ENCODE data around the gene STAC. TPM values are rescaled to one million over a fixed set of nuclear protein-coding genes. Genes with fewer than 3 reads are reported as not detected.

The STAC gene
- total RNA-seq, 1 experiment from 2014 or later, result 6.7 TPM

- Histone ChIP-seq H3K4me2 (ENCODE audit: low read length) (no peak overlapping the region), H3K27ac (ENCODE audit: low read length) (no peak overlapping the region), H3K9me3 (ENCODE audit: low read length) (no peaks in the 10 kb centered on the region), H3K79me2 (ENCODE audit: low read length) (no peaks in the 10 kb centered on the region), H4K20me1 (ENCODE audit: low read length) (no peaks in the 10 kb centered on the region), H3K4me1 (ENCODE audit: insufficient read depth, low read length) (no peaks in the 10 kb centered on the region), H3K4me3 (ENCODE audit: low read length) (no peak overlapping the region), H3K9ac (ENCODE audit: low read length) (no peak overlapping the region), H3K36me3 (ENCODE audit: low read depth, low read length) (no peaks in the 10 kb centered on the region), H3K9me2 (replicated peaks; ENCODE audit: low read length) (no peaks in the 10 kb centered on the region), H2AFZ (ENCODE audit: low read length) (no peak overlapping the region), H3F3A (ENCODE audit: low read length, unreplicated experiment) (no peaks in the 10 kb centered on the region), H3K27me3 (ENCODE audit: low read length) (no peaks in the 10 kb centered on the region)
- TF ChIP-seq EZH2 (IDR thresholded peaks at IDR 0.05; ENCODE audit: low read length, unreplicated experiment), result no peak
- no peak for TF ChIP-seq EZH2phosphoT487 (IDR thresholded peaks at IDR 0.05; ENCODE audit: borderline replicate concordance, low read length)
- no peak for TF ChIP-seq CTCF (conservative IDR thresholded peaks at IDR 0.05; ENCODE audit: low read depth, low read length)
- ATAC-seq (no peak), DNase-seq (no peak)
- BruUV-seq (replicated peaks), result no TSS peak
- POLR2A ChIA-PET (ENCODE audit: unreplicated experiment), result no interaction called here
- intact Hi-C loops (cut with micrococcal nuclease), result no loop called here
- CTCF ChIA-PET, result no interaction called here
Observed at GRCh38 chr3:36557021-36557707, 176.9 kb downstream of the STAC start.

GRCh38 chr3:36557708-36558421 lies 177.6 kb downstream of the STAC start:
- no TSS peak for BruUV-seq (replicated peaks)
- intact Hi-C loops (cut with micrococcal nuclease), result no loop called here
- Histone ChIP-seq H3K79me2 (ENCODE audit: low read length) (no peaks in the 10 kb centered on the region), H3K4me3 (ENCODE audit: low read length) (no peak overlapping the region), H3K27ac (ENCODE audit: low read length) (no peak overlapping the region), H3K9me3 (ENCODE audit: low read length) (no peaks in the 10 kb centered on the region), H3K36me3 (ENCODE audit: low read depth, low read length) (no peaks in the 10 kb centered on the region), H3K4me1 (ENCODE audit: insufficient read depth, low read length) (no peaks in the 10 kb centered on the region), H3K9me2 (replicated peaks; ENCODE audit: low read length) (no peaks in the 10 kb centered on the region), H3K27me3 (ENCODE audit: low read length) (no peaks in the 10 kb centered on the region), H3K4me2 (ENCODE audit: low read length) (no peak overlapping the region), H2AFZ (ENCODE audit: low read length) (no peak overlapping the region), H3K9ac (ENCODE audit: low read length) (no peak overlapping the region), H3F3A (ENCODE audit: low read length, unreplicated experiment) (no peaks in the 10 kb centered on the region), H4K20me1 (ENCODE audit: low read length) (no peaks in the 10 kb centered on the region)
- POLR2A ChIA-PET (ENCODE audit: unreplicated experiment), result no interaction called here
- DNase-seq (no peak), ATAC-seq (no peak)
- TF ChIP-seq EZH2phosphoT487 (IDR thresholded peaks at IDR 0.05; ENCODE audit: borderline replicate concordance, low read length), result no peak
- CTCF ChIA-PET, result no interaction called here

GRCh38 chr3:36558961-36559360 lies 178.7 kb downstream of the STAC start:
- Histone ChIP-seq H2AFZ (ENCODE audit: low read length) (no peak overlapping the region), H4K20me1 (ENCODE audit: low read length) (no peaks in the 10 kb centered on the region), H3K36me3 (ENCODE audit: low read depth, low read length) (no peaks in the 10 kb centered on the region), H3K27me3 (ENCODE audit: low read length) (no peaks in the 10 kb centered on the region), H3K9me2 (replicated peaks; ENCODE audit: low read length) (no peaks in the 10 kb centered on the region), H3K9me3 (ENCODE audit: low read length) (no peaks in the 10 kb centered on the region), H3K4me1 (ENCODE audit: insufficient read depth, low read length) (no peaks in the 10 kb centered on the region), H3K27ac (ENCODE audit: low read length) (no peak overlapping the region), H3F3A (ENCODE audit: low read length, unreplicated experiment) (no peaks in the 10 kb centered on the region), H3K4me2 (ENCODE audit: low read length) (no peak overlapping the region), H3K9ac (ENCODE audit: low read length) (no peak overlapping the region), H3K4me3 (ENCODE audit: low read length) (no peak overlapping the region), H3K79me2 (ENCODE audit: low read length) (no peaks in the 10 kb centered on the region)
- CTCF ChIA-PET, result no interaction called here
- ATAC-seq, result no peak
- no peak for DNase-seq
- POLR2A ChIA-PET (ENCODE audit: unreplicated experiment), result no interaction called here
- intact Hi-C loops (cut with micrococcal nuclease), result no loop called here
- no peak for TF ChIP-seq EZH2 (IDR thresholded peaks at IDR 0.05; ENCODE audit: low read length, unreplicated experiment)
- TF ChIP-seq CTCF (conservative IDR thresholded peaks at IDR 0.05; ENCODE audit: low read depth, low read length), result no peak
- TF ChIP-seq EZH2phosphoT487 (IDR thresholded peaks at IDR 0.05; ENCODE audit: borderline replicate concordance, low read length), result no peak
- no TSS peak for BruUV-seq (replicated peaks)
